Kasumi-1 (cell line): ENCODE data around the gene FAM174C.

Experiments
- DNase-seq, 2 experiments: peaks; one replicate each; lab custom pipeline; 2025; lab: John Stamatoyannopoulos, UW

Gene FAM174C

DNA sequence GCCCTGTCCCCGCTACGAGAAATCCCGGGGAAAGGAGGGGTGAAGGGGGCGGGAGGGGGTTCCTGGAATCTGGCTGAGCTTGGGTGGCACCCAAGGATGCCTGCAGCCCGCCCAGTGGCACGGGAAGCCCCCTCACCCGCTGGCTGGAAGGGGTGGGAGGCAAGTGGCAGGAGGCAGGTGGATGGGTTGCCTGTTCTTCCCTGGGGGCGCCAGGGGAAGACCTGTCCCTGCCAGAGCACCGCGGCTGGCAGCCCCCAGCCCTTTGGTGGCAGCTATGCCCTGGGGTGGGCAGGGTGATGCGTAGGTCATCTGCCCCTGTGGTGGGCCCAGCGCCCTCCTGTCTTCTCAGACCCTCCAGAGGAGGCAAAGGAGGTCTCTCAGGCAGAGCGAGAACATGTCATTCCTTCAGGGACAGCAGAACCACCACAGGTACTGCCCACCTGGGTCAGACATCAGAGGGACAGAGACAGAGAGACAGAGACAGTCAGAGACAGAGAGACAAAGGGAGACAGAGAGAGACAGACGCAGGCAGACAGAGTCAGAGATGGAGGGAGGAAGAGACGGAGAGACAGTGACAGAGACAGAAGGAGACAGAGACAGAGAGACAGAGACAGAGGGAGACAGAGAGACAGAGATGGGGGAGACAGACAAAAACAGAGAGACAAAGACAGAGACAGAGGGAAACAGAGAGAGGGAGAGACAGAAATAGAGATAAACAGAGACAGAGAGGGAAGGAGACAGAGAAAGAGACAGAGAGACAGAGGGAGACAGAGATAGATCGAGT is 47.1 kb downstream of the FAM174C start:
- no peak for DNase-seq

DNA sequence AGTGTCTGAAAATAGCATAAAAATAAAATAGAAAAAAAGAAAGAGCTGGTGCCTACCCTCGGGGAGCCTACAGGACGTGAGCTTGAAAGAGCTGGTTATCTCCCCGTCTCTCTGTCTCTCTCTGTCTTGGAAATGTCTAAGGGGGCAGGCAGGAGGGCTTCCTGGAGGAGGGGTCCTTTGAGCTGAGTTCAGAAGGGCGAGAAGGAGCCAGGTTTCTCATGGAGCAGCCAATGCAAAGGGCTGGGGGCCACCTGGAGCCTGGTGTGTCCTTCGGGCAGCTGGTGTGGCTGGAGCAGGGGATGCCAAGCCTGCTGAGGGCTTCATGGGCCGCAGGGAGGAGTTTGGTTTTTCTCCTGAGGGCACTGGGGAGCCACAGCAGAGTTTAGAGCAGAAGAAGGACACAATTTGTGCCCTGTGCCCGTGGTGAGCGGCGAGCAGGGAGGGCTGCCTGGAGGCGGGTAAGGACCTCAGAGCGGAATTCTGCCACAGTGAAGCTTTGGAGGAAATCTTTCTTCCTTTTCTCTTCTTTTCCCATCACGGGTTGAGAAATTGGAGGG is 49.0 kb downstream of the FAM174C start:
- DNase-seq: no peak

DNA sequence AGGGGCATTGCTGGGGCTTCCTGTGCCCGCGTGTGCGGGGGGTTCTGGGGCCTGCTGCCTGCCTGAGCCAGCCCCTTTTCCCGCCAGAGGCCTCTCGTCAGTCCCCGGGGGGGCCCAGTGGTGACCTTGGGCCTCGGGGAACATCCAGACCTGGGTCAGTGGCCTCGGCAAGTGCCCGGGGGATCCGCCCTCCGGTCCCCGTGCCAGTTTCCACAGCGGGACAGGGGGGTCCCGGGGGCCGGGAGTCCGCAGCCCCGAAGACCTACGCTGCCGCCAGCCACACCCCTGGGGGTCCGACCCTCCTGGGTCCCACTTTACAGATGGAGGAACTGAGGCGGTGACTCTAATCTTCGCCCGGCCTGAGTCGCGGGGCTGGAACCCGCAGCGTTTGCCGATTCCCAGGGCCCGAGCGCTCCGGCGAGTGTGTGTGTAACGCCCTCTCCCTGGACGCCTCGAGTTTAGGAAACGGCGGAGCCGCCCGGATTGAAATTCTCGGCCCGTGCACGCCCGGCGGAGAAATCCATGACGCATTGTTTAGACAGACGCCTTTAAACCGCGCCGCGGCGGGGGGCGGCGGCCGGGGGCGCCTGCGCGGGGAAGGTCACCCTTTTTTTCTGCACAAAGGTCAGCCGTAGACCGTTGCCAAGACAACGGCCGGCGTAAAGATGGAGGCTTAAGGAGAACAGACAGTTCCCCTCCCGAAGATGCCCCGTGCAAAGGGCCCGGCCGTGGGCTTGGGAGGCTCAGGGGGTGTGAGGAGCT is 49.7 kb downstream of the FAM174C start:
- peak in 1 of 2 experiments; percentile 27 for DNase-seq

DNA sequence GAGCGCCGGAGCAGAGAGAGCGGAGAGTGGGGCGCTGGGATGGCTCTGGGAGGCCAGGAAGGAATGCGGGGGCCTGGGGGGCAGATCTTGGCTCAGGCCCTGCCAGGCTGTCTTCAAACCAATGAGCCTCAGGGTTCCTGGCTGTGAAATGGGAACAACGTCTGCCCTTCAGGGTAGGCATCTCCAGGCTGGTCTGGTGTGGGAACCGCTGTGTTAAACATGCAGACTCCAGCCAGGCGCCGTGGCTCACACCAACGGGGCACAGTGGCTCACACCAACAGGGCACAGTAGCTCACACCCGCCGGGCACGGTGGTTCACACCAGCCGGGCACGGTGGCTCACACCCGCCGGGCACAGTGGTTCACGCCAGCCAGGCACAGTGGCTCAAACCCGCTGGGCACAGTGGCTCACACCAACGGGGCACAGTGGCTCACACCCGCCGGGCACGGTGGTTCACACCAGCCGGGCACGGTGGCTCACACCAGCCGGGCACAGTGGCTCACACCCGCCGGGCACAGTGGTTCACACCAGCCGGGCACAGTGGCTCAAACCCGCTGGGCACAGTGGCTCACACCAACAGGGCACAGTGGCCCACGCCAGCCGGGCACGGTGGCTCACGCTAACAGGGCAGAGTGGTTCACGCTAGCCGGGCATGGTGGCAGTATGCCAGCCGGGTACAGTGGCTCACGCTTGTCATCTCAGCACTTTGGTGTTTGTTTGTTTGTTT is 50.4 kb downstream of the FAM174C start:
- no peak for DNase-seq

DNA sequence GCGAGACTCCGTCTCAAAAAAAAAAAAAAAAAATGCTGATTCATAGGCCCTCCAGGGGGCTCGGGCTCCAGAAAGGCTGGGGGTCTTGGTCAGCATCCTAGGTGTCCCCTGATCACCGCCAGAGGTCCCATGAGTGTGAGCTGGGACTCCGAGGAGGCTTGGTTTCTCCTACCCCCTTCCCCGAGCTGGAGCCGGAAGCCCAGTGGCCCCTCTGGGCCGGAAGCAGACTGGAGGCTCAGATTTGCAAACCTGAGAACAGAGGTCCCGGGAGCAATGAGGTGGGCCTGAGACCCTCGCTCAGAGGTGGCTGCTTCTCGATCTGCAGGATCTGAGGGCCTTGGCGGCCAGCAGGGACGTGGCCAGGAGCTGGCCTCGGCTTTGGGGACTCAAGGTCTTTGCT is 51.8 kb downstream of the FAM174C start:
- DNase-seq: no peak
